OCI-LY1 (cell line): ENCODE results near the gene BCL2L15.

Source experiments
- H2AFZ ChIP-seq: fragments of 200-600 bp; sonication (generic), shearing (Covaris generic); 2 replicates; pipeline ENCODE4 v1.6.0; 2014; ENCODE audit warnings: antibody characterized with exemption, mild to moderate bottlenecking, low read length
- H3F3A ChIP-seq: fragments of 200-600 bp; sonication (generic), shearing (Covaris generic); 2 replicates; pipeline ENCODE4 v1.6.0; 2014; ENCODE audit warnings: mild to moderate bottlenecking, antibody characterized with exemption, low read length, moderate library complexity; ENCODE audit not compliant: insufficient read depth
- H3K27ac ChIP-seq: fragments of 200-600 bp; sonication (generic); 2 replicates; pipeline ENCODE4 v1.5.1; 2014; ENCODE audit warnings: low read length, mixed run types, mild to moderate bottlenecking, low read depth; ENCODE audit not compliant: poor library complexity, severe bottlenecking
- H3K27me3 ChIP-seq: fragments of 200-600 bp; sonication (generic); 2 replicates; pipeline ENCODE4 v1.6.0; 2014; ENCODE audit warnings: antibody characterized with exemption, mild to moderate bottlenecking, low read length, moderate library complexity; ENCODE audit not compliant: insufficient read depth
- H3K36me3 ChIP-seq: fragments of 200-600 bp; sonication (generic); 2 replicates; pipeline ENCODE4 v1.6.1; 2014; ENCODE audit warnings: mild to moderate bottlenecking, antibody characterized with exemption, low read length, moderate library complexity, mixed read lengths; ENCODE audit not compliant: insufficient read depth
- H3K4me1 ChIP-seq: fragments of 200-600 bp; sonication (generic); 2 replicates; pipeline ENCODE4 v1.5.1; 2014; ENCODE audit warnings: mild to moderate bottlenecking, low read length, moderate library complexity; ENCODE audit not compliant: insufficient read depth, severe bottlenecking
- H3K4me2 ChIP-seq: fragments of 200-600 bp; sonication (generic), shearing (Covaris generic); 2 replicates; pipeline ENCODE4 v1.6.1; 2014; ENCODE audit warnings: low read length
- H3K4me3 ChIP-seq: fragments of 200-600 bp; sonication (generic); 2 replicates; pipeline ENCODE4 v1.5.1; 2014; ENCODE audit warnings: low read length, low read depth, mild to moderate bottlenecking, mixed read lengths; ENCODE audit not compliant: poor library complexity, severe bottlenecking
- H3K79me2 ChIP-seq: fragments of 200-600 bp; shearing (Covaris generic); 2 replicates; pipeline ENCODE4 v1.6.1; 2016; ENCODE audit warnings: mixed run types, low read length, mixed read lengths; ENCODE audit not compliant: insufficient read depth
- H3K9ac ChIP-seq: fragments of 200-600 bp; sonication (generic), shearing (Covaris generic); 2 replicates; pipeline ENCODE4 v1.6.1; 2014; ENCODE audit warnings: mild to moderate bottlenecking, low read length, mixed read lengths
- H3K9me2 ChIP-seq: fragments of 200-600 bp; sonication (generic), shearing (Covaris generic); 2 replicates; pipeline ENCODE4 v1.6.1; 2014; ENCODE audit warnings: low read depth, mild to moderate bottlenecking, low read length, mixed read lengths
- H3K9me3 ChIP-seq: fragments of 200-600 bp; shearing (Covaris generic); 2 replicates; pipeline ENCODE4 v1.6.1; 2014; ENCODE audit warnings: low read length, mixed read lengths
- H4K20me1 ChIP-seq: fragments of 200-600 bp; sonication (generic), shearing (Covaris generic); 2 replicates; pipeline ENCODE4 v1.6.0; 2016; ENCODE audit warnings: mild to moderate bottlenecking, low read length; ENCODE audit not compliant: insufficient read depth
- CTCF ChIP-seq: fragments of 200-600 bp; sonication (generic), shearing (Covaris generic); IDR thresholded peaks from 2 replicates; pipeline ENCODE4 v1.5.1; 2017; ENCODE audit warnings: mild to moderate bottlenecking, antibody characterized with exemption, low read length, moderate library complexity, mixed read lengths
- EZH2 ChIP-seq: fragments of 200-600 bp; sonication (generic), shearing (Covaris generic); IDR thresholded peaks from 2 replicates; pipeline ENCODE4 v1.8.0; 2017; ENCODE audit warnings: borderline replicate concordance, mixed run types, mild to moderate bottlenecking, antibody characterized with exemption, low read length, moderate library complexity, mixed read lengths

Gene BCL2L15

GRCh38 chr1:113899111-113899510 is 11.7 kb upstream of the BCL2L15 start:
- Histone ChIP-seq H3K4me3 (no peak overlapping the region), H2AFZ (no peak overlapping the region), H3K36me3 (peaks cover 84% of the 10 kb centered on the region), H3F3A (no peaks in the 10 kb centered on the region), H3K79me2 (peaks cover 6% of the 10 kb centered on the region; the same call in 1 of the 2 replicates), H3K9ac (no peak overlapping the region), H3K9me2 (no peaks in the 10 kb centered on the region), H3K9me3 (no peaks in the 10 kb centered on the region), H3K27me3 (no peaks in the 10 kb centered on the region), H3K4me1 (peaks cover 15% of the 10 kb centered on the region), H4K20me1 (no peaks in the 10 kb centered on the region), H3K4me2 (no peak overlapping the region), H3K27ac (no peak overlapping the region)
- TF ChIP-seq CTCF (no peak), EZH2 (no peak)

GRCh38 chr1:113898241-113898814 is 10.9 kb upstream of the BCL2L15 start:
- Histone ChIP-seq H2AFZ (no peak overlapping the region), H3F3A (no peaks in the 10 kb centered on the region), H3K4me2 (no peak overlapping the region), H3K27me3 (no peaks in the 10 kb centered on the region), H3K36me3 (peaks cover 89% of the 10 kb centered on the region), H3K9me3 (no peaks in the 10 kb centered on the region), H4K20me1 (no peaks in the 10 kb centered on the region), H3K9ac (no peak overlapping the region), H3K79me2 (no peaks in the 10 kb centered on the region), H3K4me1 (peaks cover 7% of the 10 kb centered on the region), H3K9me2 (no peaks in the 10 kb centered on the region), H3K27ac (no peak overlapping the region), H3K4me3 (no peak overlapping the region)
- TF ChIP-seq EZH2, result no peak
- TF ChIP-seq CTCF, result no peak

- Histone ChIP-seq H3K4me3 (no peak overlapping the region), H3K79me2 (no peaks in the 10 kb centered on the region), H3K9me2 (no peaks in the 10 kb centered on the region), H2AFZ (no peak overlapping the region), H3K9ac (no peak overlapping the region), H3F3A (no peaks in the 10 kb centered on the region), H3K27ac (no peak overlapping the region), H3K36me3 (peaks cover 69% of the 10 kb centered on the region), H3K4me1 (no peaks in the 10 kb centered on the region), H4K20me1 (no peaks in the 10 kb centered on the region), H3K9me3 (no peaks in the 10 kb centered on the region), H3K27me3 (no peaks in the 10 kb centered on the region), H3K4me2 (no peak overlapping the region)
- TF ChIP-seq EZH2 (no peak), CTCF (no peak)
Observed at GRCh38 chr1:113895961-113896360, 8.6 kb upstream of the BCL2L15 start.
